GM19452 (cell line): ENCODE measurements around the gene NCAPD2.
"Not testable (repeated sequence)": the region's sequence is repeated elsewhere in the genome, so short reads cannot be mapped to it uniquely, and the experiment has no call there.

Experiments
- ATAC-seq: cut with Tn5 transposase; IDR thresholded peaks from one replicate; pipeline ENCODE4 v1.9.1; 2021; ENCODE audit not compliant: unreplicated experiment

NCAPD2 gene

DNA sequence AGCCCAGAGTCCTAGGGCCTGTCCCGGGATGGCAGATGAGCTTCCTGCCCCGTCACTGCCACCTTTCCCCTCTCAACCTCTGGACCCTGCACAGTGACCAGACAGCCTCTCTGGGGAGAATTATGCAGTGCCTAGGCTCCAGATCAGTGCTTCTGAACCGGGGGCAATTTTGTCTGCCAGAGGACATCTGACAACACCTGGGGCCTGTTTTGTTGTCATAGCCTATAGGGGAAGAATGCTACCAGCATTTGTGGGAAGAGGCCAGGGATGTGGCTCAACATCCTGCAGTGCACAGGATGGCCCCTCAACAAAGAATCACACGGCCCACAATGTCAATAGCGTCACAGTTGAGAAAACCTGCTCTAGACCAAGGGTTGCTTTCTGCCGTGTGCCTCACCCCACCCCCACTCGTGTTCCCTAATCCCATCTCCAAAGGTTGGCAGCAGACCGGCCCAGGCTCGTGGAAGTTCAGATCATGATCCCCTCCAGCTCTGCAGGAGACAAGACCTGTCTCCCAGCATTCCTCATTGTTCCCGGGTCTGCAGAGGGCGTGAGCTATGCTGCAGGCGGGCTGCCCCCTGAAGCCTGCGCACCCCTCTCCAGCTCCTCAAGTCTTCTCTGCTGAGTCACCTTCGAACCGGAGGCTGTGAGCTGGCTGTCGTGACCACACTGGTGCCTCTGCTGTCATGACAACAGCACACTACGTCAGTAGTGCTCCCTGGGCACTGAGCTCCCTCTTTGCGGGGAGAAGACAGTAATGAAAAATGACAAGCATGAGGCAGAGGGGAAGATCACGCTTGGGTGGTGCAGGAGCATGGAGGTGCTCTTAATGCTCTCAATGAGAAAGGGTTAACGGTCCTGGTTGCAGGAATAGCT, 38.4 kb downstream of the NCAPD2 start:
- ATAC-seq, result no peak

DNA sequence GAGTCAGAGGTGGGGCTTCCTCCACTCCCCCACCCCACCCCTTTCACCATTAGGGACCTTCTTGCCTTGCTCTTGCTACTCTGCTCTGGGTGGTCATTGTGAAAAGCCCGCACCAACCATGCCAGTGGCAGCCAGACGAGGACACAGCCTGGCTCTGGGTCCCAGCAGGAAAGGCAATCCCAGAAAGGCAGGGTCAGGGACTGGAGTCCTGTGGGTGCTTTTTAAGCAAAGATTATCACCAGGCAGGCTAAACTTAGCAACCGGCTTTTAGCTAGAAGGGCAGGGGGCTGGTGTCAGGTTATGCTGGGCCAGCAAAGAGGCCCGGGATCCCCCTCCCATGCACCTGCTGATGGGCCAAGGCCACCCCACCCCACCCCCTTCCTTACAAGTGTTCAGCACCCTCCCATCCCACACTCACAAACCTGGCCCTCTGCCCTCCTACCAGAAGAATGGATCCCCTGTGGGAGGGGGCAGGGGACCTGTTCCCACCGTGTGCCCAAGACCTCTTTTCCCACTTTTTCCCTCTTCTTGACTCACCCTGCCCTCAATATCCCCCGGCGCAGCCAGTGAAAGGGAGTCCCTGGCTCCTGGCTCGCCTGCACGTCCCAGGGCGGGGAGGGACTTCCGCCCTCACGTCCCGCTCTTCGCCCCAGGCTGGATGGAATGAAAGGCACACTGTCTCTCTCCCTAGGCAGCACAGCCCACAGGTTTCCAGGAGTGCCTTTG, 39.2 kb downstream of the NCAPD2 start:
- ATAC-seq, result no peak

DNA sequence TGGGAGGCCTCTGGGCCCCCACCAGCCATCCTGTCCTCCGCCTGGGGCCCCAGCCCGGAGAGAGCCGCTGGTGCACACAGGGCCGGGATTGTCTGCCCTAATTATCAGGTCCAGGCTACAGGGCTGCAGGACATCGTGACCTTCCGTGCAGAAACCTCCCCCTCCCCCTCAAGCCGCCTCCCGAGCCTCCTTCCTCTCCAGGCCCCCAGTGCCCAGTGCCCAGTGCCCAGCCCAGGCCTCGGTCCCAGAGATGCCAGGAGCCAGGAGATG, 39.7 kb downstream of the NCAPD2 start:
- no peak for ATAC-seq

GRCh38 chr12:6533923-6534694, 40.2 kb downstream of the NCAPD2 start, which contains the start of gene GAPDH:
Gene GAPDH (plus strand): TSS chr12:6534517. CDS start chr12:6534833, 316 bp downstream.
- peak; percentile 52 for ATAC-seq

GRCh38 chr12:6534695-6534944, 40.7 kb downstream of the NCAPD2 start:
- peak; percentile 13 for ATAC-seq

DNA sequence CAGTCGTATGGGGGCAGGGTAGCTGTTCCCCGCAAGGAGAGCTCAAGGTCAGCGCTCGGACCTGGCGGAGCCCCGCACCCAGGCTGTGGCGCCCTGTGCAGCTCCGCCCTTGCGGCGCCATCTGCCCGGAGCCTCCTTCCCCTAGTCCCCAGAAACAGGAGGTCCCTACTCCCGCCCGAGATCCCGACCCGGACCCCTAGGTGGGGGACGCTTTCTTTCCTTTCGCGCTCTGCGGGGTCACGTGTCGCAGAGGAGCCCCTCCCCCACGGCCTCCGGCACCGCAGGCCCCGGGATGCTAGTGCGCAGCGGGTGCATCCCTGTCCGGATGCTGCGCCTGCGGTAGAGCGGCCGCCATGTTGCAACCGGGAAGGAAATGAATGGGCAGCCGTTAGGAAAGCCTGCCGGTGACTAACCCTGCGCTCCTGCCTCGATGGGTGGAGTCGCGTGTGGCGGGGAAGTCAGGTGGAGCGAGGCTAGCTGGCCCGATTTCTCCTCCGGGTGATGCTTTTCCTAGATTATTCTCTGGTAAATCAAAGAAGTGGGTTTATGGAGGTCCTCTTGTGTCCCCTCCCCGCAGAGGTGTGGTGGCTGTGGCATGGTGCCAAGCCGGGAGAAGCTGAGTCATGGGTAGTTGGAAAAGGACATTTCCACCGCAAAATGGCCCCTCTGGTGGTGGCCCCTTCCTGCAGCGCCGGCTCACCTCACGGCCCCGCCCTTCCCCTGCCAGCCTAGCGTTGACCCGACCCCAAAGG, 41.2 kb downstream of the NCAPD2 start:
- ATAC-seq, result peak; percentile 8

DNA sequence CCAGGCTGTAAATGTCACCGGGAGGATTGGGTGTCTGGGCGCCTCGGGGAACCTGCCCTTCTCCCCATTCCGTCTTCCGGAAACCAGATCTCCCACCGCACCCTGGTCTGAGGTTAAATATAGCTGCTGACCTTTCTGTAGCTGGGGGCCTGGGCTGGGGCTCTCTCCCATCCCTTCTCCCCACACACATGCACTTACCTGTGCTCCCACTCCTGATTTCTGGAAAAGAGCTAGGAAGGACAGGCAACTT, 41.7 kb downstream of the NCAPD2 start:
- no peak for ATAC-seq

- no peak for ATAC-seq
Observed at GRCh38 chr12:6535960-6536847, 42.3 kb downstream of the NCAPD2 start.

- ATAC-seq, result no peak
Observed at GRCh38 chr12:6536894-6537579, 43.1 kb downstream of the NCAPD2 start.

DNA sequence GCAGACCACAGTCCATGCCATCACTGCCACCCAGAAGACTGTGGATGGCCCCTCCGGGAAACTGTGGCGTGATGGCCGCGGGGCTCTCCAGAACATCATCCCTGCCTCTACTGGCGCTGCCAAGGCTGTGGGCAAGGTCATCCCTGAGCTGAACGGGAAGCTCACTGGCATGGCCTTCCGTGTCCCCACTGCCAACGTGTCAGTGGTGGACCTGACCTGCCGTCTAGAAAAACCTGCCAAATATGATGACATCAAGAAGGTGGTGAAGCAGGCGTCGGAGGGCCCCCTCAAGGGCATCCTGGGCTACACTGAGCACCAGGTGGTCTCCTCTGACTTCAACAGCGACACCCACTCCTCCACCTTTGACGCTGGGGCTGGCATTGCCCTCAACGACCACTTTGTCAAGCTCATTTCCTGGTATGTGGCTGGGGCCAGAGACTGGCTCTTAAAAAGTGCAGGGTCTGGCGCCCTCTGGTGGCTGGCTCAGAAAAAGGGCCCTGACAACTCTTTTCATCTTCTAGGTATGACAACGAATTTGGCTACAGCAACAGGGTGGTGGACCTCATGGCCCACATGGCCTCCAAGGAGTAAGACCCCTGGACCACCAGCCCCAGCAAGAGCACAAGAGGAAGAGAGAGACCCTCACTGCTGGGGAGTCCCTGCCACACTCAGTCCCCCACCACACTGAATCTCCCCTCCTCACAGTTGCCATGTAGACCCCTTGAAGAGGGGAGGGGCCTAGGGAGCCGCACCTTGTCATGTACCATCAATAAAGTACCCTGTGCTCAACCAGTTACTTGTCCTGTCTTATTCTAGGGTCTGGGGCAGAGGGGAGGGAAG, 43.9 kb downstream of the NCAPD2 start:
- not testable (repeated sequence) for ATAC-seq

GRCh38 chr12:6538420-6539313, 44.8 kb downstream of the NCAPD2 start:
- ATAC-seq, result no peak

GRCh38 chr12:6539314-6539682, 45.4 kb downstream of the NCAPD2 start:
- no peak for ATAC-seq

- no peak for ATAC-seq
Observed at GRCh38 chr12:6539707-6540134, 45.8 kb downstream of the NCAPD2 start.

DNA sequence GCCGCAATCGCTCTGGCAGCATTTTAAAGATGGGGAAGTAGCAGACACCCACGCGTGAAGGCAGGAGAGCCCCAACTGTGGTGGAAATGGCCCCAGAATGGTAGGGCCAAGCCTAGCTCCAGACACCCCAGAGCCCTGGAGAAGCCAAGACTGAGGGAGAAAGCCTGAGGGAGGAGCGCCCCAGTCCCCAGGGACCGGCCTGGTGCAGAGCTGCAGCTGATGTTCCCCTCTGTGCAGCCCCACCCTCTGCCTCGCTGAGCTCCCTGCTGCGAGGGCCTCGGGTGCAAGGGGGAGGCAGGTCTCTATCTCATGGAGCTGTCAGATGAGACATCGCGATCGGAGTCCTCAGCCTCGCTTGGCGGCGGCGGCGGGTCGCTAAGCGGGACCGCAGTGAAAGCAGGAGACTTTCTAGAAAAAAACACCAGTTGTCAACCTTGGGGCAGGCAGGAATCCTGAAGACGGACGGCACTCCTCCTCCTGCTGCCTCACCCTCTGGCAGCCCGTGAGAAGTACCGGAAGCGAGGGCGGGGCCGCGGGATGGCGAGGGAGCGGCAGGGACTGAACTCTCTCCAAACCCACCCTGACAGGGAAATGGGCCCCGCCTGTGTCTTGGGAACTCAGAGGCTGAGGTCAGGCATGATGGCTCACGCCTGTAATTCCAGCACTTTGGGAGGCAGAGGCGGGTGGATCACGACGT, 46.4 kb downstream of the NCAPD2 start:
- ATAC-seq, result no peak

DNA sequence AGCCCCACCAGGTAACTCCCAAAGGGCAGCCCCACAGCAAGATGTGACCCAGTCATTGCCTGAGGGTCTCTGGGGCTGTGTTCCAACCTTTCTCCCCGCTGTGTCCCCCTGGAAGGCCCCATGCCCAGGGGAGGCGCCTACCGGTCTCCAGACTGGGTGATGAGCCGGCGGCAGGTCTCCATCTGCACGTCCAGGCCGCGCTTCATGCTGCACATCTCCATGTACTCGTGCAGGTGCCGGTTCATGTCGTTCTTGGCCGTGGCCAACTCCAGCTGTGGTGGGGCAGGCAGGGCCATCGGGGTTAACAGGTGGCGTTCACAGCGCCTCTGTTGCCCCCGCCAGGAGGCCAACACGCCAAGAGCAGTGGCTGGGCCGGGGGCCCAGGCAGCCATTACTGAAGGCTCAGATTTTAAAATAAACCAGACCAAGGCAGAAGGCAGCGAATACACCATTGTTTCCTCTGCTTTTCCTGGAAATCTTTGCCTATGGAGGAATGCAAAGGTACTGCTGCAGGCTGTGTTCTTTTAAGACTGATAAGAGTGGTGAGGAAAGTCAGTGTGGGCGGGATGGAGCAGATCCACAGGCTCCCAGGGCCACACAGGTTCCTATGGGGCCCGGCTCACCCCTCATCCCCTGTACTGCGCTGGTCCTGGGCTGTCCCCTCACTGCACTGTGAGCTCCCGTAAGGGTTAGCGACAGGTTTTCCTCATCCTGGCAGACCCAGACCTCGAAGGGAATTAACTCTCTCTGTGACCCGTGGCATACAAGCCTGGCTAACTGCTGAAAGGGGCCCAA, 47.7 kb downstream of the NCAPD2 start:
- ATAC-seq, result no peak

DNA sequence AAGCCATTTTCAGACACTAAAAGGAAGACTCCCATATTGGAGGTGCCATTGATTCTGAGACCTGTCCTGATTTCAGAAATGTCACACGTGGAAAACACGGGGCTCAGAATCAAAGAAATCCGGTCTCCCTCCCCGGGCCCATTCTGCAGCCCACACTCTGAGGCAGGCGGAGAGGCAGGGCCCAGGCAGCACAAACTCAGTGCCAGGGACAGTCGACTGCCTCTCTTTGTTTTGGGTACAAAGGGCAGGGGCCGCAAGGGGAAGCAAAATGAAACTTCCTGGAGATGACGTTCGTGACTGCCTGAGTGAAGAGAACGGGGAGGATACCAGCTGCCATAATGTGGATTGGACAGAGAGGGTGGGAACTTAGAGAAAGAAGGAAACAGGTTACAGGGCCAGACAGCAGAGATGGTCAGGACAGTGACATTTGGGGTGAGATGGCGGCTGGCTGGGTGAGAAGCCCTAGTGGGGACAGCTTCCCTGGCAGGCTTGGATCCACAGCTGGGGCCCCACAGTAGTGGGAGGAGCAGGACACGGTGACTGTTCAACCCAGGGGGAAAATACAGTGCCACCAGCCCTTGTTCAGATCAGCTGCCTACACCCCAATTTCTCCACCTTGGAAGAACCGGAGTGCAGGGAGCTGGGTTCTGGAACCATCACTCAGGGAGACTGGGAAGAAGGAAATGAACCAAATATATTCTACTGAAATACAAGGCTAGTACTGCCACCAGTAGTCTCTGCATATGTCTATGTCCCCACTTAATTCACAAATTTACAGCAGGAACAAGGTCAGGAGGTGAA, 48.5 kb downstream of the NCAPD2 start:
- ATAC-seq, result no peak
